GM10847 (cell line): ENCODE data around the gene SLC15A3.

ENCODE experiments used
- POLR2A ChIP-seq: IDR thresholded peaks from 2 replicates; pipeline ENCODE4 v1.6.1; 2011; ENCODE audit not compliant: insufficient read length; ENCODE audit errors: extremely low read depth

Gene SLC15A3

GRCh38 chr11:60941371-60942119 is 10.4 kb downstream of the SLC15A3 start:
- TF ChIP-seq POLR2A, result no peak

- no peak for TF ChIP-seq POLR2A
These were observed 12.1 kb downstream of the SLC15A3 start for GRCh38 chr11:60939855-60940254.

- TF ChIP-seq POLR2A, result no peak
These were observed 12.7 kb downstream of the SLC15A3 start for GRCh38 chr11:60939301-60939700.

GRCh38 chr11:60938500-60938899 is 13.5 kb downstream of the SLC15A3 start:
- no peak for TF ChIP-seq POLR2A

GRCh38 chr11:60937811-60938210 is 14.2 kb downstream of the SLC15A3 start:
- TF ChIP-seq POLR2A, result no peak

DNA sequence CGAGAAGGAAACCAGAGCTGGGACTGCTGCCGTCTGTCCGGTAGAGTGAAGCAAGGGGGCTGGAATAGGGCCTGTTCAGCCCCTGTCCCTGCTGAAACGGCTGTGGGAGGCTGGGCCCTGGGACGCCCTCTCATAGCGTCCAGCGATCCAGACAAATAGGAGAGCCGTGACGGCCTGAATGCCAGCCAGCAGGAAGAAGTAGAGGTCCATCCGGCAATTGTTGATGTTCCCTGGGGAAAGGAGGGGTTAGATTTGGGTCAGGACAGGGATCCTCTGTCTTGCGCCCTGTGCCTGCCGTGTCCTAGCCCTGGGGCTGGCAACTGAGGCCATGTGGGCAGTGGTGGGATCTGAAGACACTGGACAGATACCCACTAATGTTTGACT is 14.8 kb downstream of the SLC15A3 start:
- no peak for TF ChIP-seq POLR2A

- TF ChIP-seq POLR2A, result no peak
These were observed 15.4 kb downstream of the SLC15A3 start for GRCh38 chr11:60936467-60937143.

DNA sequence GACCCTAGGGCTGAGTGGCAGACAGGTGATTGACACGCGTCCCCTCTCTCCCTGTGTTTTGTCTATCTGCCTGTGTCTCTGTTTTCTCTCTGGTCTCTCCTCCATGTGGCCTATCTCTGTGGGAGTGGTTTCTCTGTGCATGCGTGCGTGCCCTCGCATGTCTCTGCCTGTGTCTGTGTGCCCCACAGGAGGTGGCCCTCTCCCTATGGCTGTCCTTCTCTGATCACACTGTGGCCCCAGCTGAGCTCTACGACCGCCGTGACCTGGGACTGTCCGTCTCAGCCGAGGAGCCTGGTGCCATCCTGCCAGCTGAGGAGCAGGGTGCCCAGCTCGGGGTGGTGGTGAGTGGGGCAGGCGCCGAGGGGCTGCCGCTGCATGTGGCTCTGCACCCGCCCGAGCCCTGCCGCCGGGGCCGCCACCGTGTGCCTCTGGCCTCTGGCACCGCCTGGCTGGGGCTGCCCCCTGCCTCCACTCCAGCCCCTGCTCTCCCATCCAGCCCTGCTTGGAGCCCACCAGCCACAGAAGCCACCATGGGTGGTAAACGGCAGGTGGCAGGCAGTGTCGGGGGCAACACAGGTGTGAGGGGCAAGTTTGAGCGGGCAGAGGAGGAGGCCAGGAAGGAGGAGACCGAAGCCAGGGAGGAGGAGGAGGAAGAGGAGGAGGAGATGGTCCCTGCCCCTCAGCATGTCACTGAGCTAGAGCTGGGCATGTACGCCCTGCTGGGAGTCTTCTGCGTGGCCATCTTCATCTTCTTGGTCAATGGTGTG is 16.1 kb downstream of the SLC15A3 start:
- TF ChIP-seq POLR2A, result no peak

- peak; percentile 17 for TF ChIP-seq POLR2A
These were observed 17.0 kb downstream of the SLC15A3 start for GRCh38 chr11:60934790-60935605.

- no peak for TF ChIP-seq POLR2A
These were observed 17.7 kb downstream of the SLC15A3 start for GRCh38 chr11:60934124-60934789.

DNA sequence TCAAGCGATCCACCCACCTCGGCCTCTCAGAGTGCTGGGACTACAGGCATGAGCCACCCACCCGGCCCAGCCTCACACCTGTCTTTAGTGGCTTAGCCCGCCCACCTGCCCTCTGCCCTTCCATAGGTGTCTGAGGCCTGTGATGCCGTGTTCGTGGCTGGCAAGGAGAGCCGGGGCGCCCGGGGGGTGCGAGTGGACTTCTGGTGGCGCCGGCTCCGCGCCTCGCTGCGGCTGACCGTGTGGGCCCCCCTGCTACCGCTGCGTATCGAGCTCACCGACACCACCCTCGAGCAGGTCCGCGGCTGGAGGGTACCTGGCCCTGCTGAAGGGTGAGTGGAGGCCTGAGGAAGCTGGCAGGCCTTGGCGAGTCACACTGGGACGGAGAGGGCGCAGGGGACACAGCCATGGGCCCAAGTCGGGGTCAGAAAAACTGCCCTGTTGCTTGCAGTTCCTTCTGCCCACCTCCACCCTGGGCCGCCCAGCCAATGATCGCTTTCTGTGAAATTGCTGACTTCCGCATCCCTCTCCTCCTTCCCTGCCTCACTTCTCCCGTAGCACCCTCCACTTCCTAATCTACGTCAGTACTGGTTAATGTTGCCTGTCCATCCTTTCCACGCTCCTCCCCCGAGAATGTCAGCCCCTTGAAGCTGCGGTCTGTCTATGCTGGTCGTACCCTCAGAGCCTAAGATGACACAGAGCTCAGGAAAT is 18.4 kb downstream of the SLC15A3 start:
- TF ChIP-seq POLR2A, result no peak

DNA sequence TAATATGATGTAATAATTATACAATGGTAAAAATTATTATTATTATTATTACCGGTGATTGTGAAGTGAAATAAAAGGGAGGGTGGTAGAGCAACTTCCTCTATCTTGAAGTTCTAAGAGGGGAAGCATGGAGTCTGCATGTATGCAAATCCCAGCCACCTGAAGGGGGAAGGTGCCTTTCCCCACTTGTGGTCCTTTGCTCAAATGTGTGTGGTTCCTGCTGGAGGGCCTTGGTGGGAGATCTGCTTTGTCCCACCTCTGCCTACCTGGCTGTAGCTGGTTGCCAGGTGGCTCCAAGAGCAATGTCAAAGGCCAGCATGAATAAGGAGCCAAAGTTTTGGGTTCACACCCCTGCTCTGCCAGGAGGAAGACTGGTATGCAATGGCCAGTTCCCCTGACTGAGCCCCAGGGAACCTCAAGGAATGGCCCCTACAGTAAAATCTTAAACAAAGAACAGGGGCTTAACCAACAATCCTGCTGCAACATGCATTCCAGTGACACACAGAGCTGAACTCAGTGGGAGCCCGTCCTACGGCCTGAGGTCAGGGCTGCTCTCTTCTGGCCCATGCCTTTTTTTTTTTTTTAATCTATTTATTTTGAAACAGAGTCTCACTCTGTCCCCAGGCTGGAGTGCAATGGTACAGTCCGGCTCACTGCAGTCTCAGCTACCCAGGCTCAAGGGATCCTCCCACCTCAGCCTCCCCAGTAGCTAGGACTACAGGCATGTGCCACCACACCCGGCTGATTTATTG is 19.2 kb downstream of the SLC15A3 start:
- TF ChIP-seq POLR2A, result no peak

- no peak for TF ChIP-seq POLR2A
These were observed 20.1 kb downstream of the SLC15A3 start for GRCh38 chr11:60931917-60932316.

GRCh38 chr11:60930394-60930793 is 21.6 kb downstream of the SLC15A3 start:
- no peak for TF ChIP-seq POLR2A

DNA sequence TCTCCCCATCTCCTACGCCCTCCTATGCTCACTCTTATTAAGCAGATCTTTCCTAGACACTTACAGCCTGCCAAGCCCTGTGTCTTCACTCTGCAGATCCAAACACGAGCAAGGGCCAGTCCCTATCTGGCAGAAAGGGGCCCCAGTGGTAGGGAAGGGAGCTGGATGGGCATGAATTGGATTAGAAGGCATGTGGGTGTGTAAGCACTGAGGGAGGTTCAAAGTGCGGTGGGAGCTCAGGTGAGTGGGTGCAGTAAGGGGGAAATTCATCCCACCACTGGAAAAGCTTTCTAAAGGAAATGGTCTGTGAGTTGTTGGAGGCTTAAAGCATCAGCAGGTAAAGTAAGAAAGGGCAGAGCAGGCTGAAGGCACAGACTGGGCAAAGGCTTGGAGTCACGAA is 22.2 kb downstream of the SLC15A3 start:
- TF ChIP-seq POLR2A, result no peak
